D721Med (cell line): ENCODE data around the gene SSNA1.

Source experiments
- DNase-seq: peaks from one replicate; pipeline ENCODE4 v3.0.0; 2011; ENCODE audit warnings: low spot score; ENCODE audit not compliant: insufficient read length
- FAIRE-seq: peaks from 2 replicates; lab custom pipeline; 2011; peaks lifted over from hg19 to GRCh38; lab: Jason Lieb, UNC
- CTCF ChIP-seq: IDR thresholded peaks from 2 replicates; pipeline ENCODE4 v1.5.1; 2012; ENCODE audit warnings: mild to moderate bottlenecking, control low read depth; ENCODE audit not compliant: insufficient read depth; ENCODE audit errors: missing control alignments

Gene SSNA1

GRCh38 chr9:137221506-137222111, 33.1 kb downstream of the SSNA1 start:
- no peak for DNase-seq
- TF ChIP-seq CTCF: no peak
- no peak for FAIRE-seq

DNA sequence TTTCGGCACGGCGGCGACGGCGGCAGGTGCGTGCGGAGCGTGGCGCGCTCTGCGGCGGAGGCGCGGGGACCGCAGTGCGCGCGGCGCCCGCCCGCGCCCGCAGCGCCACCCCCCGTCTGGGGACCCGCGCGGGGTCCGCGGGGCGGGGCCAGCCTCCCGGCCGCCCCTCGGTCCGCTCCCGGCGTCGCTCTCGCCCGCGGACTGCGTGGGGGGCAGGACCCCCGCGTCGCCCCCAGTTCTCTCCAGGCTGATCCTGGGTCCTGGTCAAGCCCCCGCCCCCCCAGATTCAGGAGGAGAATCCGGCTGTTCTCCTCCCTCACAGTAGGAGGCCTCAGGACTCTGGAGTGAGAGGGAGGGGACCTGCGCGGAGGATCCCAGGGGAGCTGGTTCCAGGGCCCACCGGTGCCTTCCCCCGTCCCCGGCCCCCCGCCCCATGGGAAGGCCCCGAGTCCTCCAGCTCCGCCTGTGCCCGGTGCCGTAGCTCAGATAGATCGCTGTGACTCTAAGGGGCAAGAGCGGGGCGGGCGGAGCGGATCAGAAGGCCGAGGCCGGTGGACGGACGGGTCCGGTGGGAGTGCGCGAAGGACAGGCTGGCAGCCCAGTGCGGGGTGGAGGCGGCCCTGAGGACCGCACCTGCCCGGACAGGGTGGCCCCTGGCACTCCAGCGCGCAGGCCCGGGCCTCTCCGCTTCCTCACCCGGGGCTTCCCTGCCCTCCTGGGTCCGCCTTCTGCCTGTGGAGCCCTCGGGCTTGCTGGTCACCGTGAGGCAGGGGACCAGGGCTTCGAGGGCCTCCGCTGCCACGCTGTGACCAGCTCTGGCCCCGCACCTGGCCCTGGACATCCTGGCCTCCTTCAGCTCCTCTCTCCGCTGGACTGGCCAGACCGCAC, 34.0 kb downstream of the SSNA1 start, which contains the start of gene RNF208:
RNF208 (minus strand) TSS at position 51 of the 888 bp plus-strand sequence. CDS start 1,028 bp downstream, outside the sequence.
- FAIRE-seq (no peak), DNase-seq (no peak)
- no peak for TF ChIP-seq CTCF

DNA sequence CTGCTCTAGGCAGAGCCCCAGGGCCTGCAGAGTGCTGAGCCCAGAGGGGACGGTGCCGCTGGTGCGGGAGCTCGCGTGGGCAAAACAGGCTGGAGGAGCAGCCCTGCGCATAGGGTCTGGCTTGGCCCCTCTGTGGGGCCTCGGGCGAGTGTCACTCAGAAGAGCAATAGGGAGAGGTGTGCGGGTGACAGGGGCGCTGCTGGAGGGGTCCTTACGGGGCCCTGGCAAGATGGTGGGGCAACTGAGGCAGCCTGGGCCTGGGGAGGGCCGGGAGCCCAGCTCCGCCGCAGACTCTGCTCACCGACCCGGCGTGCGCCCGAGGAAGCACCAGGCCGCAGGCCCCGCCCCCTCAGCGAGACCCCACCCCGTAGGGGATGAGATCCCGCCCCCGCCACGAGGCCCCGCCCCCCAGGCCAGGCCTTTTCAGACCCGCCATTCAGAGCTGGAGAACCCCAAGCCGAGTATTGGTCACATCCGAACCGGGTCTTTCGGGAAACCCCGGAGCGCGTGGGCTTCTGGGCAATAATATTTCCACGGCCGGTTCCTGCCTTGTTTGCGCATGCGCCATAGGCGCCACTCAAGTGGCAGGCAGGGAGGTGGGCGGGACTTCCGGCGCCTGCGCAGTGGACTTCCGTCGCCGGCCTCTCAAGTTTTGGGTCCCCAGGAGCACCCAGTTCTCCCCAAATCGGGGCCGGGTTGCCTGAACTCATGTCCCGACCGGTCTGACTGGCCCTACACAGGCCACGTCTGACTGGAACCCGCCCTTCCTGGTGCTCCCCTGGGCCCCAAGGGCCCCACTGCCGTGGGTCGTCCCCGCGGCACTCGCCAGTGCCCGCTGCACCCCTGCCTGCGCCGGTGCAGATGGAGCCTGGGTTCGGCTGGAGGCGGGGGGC, 34.8 kb downstream of the SSNA1 start:
- peak; percentile 97 for DNase-seq
- no peak for FAIRE-seq
- no peak for TF ChIP-seq CTCF

- TF ChIP-seq CTCF: no peak
- FAIRE-seq (no peak), DNase-seq (no peak)
Observed at GRCh38 chr9:137224830-137225694, 36.6 kb downstream of the SSNA1 start, which contains the start of gene CYSRT1. Gene CYSRT1, plus strand, starts transcription at chr9:137225174. Its CDS starts 448 bp downstream, at chr9:137225622.

GRCh38 chr9:137225699-137226331, 37.3 kb downstream of the SSNA1 start:
- no peak for TF ChIP-seq CTCF
- no peak for FAIRE-seq
- DNase-seq: no peak
